GM23248 (cell line): Measurements from ENCODE around the gene RSL1D1. TPM values are rescaled to one million over a fixed set of nuclear protein-coding genes. Genes with fewer than 3 reads are reported as not detected.

Experiments used
- DNase-seq: peaks from one replicate; pipeline ENCODE4 v3.0.0-alpha.2; 2015
- H2AFZ ChIP-seq: fragments of 200-600 bp; sonication (generic); 2 replicates; pipeline ENCODE4 v1.6.1; 2016; ENCODE audit warnings: antibody characterized with exemption
- H3F3A ChIP-seq: fragments of 200-600 bp; sonication (generic); 2 replicates; pipeline ENCODE4 v1.6.1; 2016; ENCODE audit warnings: mild to moderate bottlenecking, antibody characterized with exemption, mixed run types; ENCODE audit not compliant: insufficient read depth
- H3K27ac ChIP-seq: fragments of 200-600 bp; sonication (generic); 2 replicates; pipeline ENCODE4 v1.5.1; 2016; ENCODE audit warnings: mild to moderate bottlenecking
- H3K27me3 ChIP-seq: fragments of 200-600 bp; sonication (generic); replicated peaks from 2 replicates; pipeline ENCODE4 v1.6.1; 2016; ENCODE audit warnings: mild to moderate bottlenecking; ENCODE audit not compliant: insufficient read depth
- H3K36me3 ChIP-seq: fragments of 200-600 bp; sonication (generic); 2 replicates; pipeline ENCODE4 v1.6.1; 2016; ENCODE audit warnings: low read depth, mild to moderate bottlenecking
- H3K4me1 ChIP-seq: fragments of 200-600 bp; sonication (generic); 2 replicates; pipeline ENCODE4 v1.6.1; 2016; ENCODE audit warnings: mild to moderate bottlenecking; ENCODE audit not compliant: insufficient read depth
- H3K4me2 ChIP-seq: fragments of 200-600 bp; sonication (generic); one replicate; pipeline ENCODE4 v1.6.1; 2016; ENCODE audit warnings: mild to moderate bottlenecking; ENCODE audit not compliant: unreplicated experiment
- H3K4me3 ChIP-seq: fragments of 200-600 bp; sonication (generic); 2 replicates; pipeline ENCODE4 v1.5.1; 2016; ENCODE audit warnings: mild to moderate bottlenecking
- H3K79me2 ChIP-seq: fragments of 200-600 bp; sonication (generic); 2 replicates; pipeline ENCODE4 v1.6.1; 2016; ENCODE audit warnings: mild to moderate bottlenecking; ENCODE audit not compliant: insufficient read depth
- H3K9ac ChIP-seq: fragments of 200-600 bp; sonication (generic); 2 replicates; pipeline ENCODE4 v1.6.1; 2016; ENCODE audit warnings: mild to moderate bottlenecking
- H3K9me2 ChIP-seq: fragments of 200-600 bp; sonication (generic); 2 replicates; pipeline ENCODE4 v1.6.1; 2016; ENCODE audit warnings: mixed run types, mild to moderate bottlenecking, moderate library complexity; ENCODE audit not compliant: insufficient read depth
- H3K9me3 ChIP-seq: fragments of 200-600 bp; sonication (generic); one replicate; pipeline ENCODE4 v1.6.1; 2017; ENCODE audit warnings: low read depth
- H4K20me1 ChIP-seq: fragments of 200-600 bp; sonication (generic); 2 replicates; pipeline ENCODE4 v1.6.0; 2016; ENCODE audit not compliant: insufficient read depth
- EZH2 ChIP-seq: fragments of 200-600 bp; sonication (generic); IDR thresholded peaks from 2 replicates; pipeline ENCODE4 v1.6.1; 2018; ENCODE audit warnings: antibody characterized with exemption, mild to moderate bottlenecking; ENCODE audit not compliant: insufficient read depth, poor library complexity, severe bottlenecking
- EZH2phosphoT487 ChIP-seq: fragments of 200-600 bp; sonication (generic); IDR thresholded peaks from 2 replicates; pipeline ENCODE4 v1.6.1; 2018; ENCODE audit warnings: antibody characterized with exemption, moderate library complexity, mild to moderate bottlenecking, low read depth; ENCODE audit not compliant: insufficient read depth
- in situ Hi-C: fragments of 300-500 bp; cut with MboI; formaldehyde crosslinking; loops from 2 replicates; pipeline ENCODE4 v1.15.0; 2020
- polyA plus RNA-seq: library from polyadenylated mRNA; unstranded; fragments of >200 nt; fragmentation: Nextera tagmentation; extraction: Ambion mirVana; gene quantifications from 2 replicates; pipeline ENCODE4 v1.2.1, GENCODE V29; 2016
- total RNA-seq: library from RNA; depleted of rRNA; stranded (reverse); fragments of >200 nt; shearing (Covaris generic); gene quantifications from 2 replicates; pipeline ENCODE4 v1.2.3, GENCODE V29; 2014; rRNA removed

RSL1D1 gene
- total and polyA plus RNA-seq, 2 experiments from 2014 or later: 150 to 274 TPM

DNA sequence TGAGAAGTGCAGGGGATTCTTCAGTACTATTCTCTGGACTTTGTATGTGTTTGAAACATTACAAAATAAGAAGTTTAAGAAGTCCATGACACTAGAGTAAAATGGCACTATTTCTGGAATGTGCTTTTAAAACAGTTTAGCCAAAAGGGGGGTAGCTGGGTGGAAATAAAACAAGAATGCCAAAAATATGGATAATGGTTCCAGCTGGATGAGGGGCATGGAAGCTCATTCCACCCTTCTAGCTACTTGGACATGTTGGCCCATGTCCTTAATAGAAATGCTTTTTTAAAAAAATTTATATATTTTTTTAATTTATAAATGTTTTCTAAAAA lies 67.3 kb downstream of the RSL1D1 start:
- Histone ChIP-seq H3F3A (peaks cover 35% of the 10 kb centered on the region), H4K20me1 (0 out of 2 replicates have a peak, but pooled peaks cover 3% of the 10 kb centered on the region), H3K9me3 (no peaks in the 10 kb centered on the region), H3K4me3 (peak overlapping the region; percentile 63), H3K4me1 (peaks cover 37% of the 10 kb centered on the region), H2AFZ (no peak overlapping the region), H3K79me2 (peaks cover 99% of the 10 kb centered on the region), H3K9me2 (no peaks in the 10 kb centered on the region), H3K9ac (peak overlapping the region; percentile 57), H3K27ac (peak overlapping the region; percentile 68), H3K27me3 (no peaks in the 10 kb centered on the region), H3K4me2 (peak overlapping the region; percentile 90), H3K36me3 (peaks cover 10% of the 10 kb centered on the region; the same call in 1 of the 2 replicates)
- TF ChIP-seq EZH2 (no peak), EZH2phosphoT487 (no peak)
- in situ Hi-C loops: no loop called here
- DNase-seq: no peak

Other genes with a start within 250 kb of the RSL1D1 start
- gene SNN, start 183.1 kb downstream of the RSL1D1 start, total RNA-seq: 5.9 and 6.7 TPM in 2 replicates
- gene SNN, start 183.1 kb downstream of the RSL1D1 start, polyA plus RNA-seq: 5.3 and 5.4 TPM in 2 replicates
- gene TXNDC11, start 108.7 kb downstream of the RSL1D1 start, total RNA-seq: 24.5 and 28.6 TPM in 2 replicates
- gene TXNDC11, start 108.7 kb downstream of the RSL1D1 start, polyA plus RNA-seq: 24.4 and 25.9 TPM in 2 replicates
- 30.7 and 33.6 TPM in 2 replicates for gene ZC3H7A, start 54.3 kb downstream of the RSL1D1 start, total RNA-seq
- gene ZC3H7A, start 54.3 kb downstream of the RSL1D1 start, polyA plus RNA-seq: 48.0 and 49.7 TPM in 2 replicates
- 72.8 and 78.7 TPM in 2 replicates for gene GSPT1, start 64.4 kb upstream of the RSL1D1 start, total RNA-seq
- gene GSPT1, start 64.4 kb upstream of the RSL1D1 start, polyA plus RNA-seq: 108 and 112 TPM in 2 replicates
- 0.65 TPM in 1 of 2 replicates, not detected in the other for gene NPIPB2, start 90.5 kb upstream of the RSL1D1 start, total RNA-seq
- 1.9 and 2.0 TPM in 2 replicates for gene NPIPB2, start 90.5 kb upstream of the RSL1D1 start, polyA plus RNA-seq
- not detected in 2 replicates for gene TNFRSF17, start 113.7 kb upstream of the RSL1D1 start, total RNA-seq
- gene TNFRSF17, start 113.7 kb upstream of the RSL1D1 start, polyA plus RNA-seq: not detected in 2 replicates
- gene SNX29, start 125.2 kb upstream of the RSL1D1 start, total RNA-seq: 14.5 and 16.4 TPM in 2 replicates
- gene SNX29, start 125.2 kb upstream of the RSL1D1 start, polyA plus RNA-seq: 20.4 and 23.5 TPM in 2 replicates